IMR-90 (cell line): ENCODE data around the gene LRP1B. TPM values are rescaled to one million over a fixed set of nuclear protein-coding genes. Genes with fewer than 3 reads are reported as not detected.

ENCODE experiments used
- ATAC-seq: fragments of 200-7000 bp; cut with Tn5 transposase; 2 replicates; pipeline ENCODE4 v1.9.1; 2020; ENCODE audit warnings: low read depth, mild to moderate bottlenecking, moderate library complexity
- BruUV-seq: library from RNA; stranded (reverse); fragments of 400-500 nt; replicated peaks from 2 replicates; lab custom pipeline; 2021; lab: Mats Ljungman, UMichigan
- CTCF ChIA-PET: fragments of 300-600 bp; formaldehyde crosslinking; extraction: SDS; loops from one replicate; lab custom pipeline; 2021; ENCODE audit warnings: antibody characterized with exemption; lab: Yijun Ruan, JAX
- POLR2A ChIA-PET: fragments of 300-600 bp; sonication (Branson Sonifier 250); formaldehyde crosslinking; loops from one replicate; lab custom pipeline; 2022; ENCODE audit warnings: antibody characterized with exemption; ENCODE audit not compliant: unreplicated experiment; lab: Charles Lee
- DNase-seq: peaks from one replicate; pipeline ENCODE4 v3.0.0; 2013
- H2AFZ ChIP-seq: replicated peaks from 2 replicates; pipeline ENCODE3; 2013; ENCODE audit warnings: low read length, mild to moderate bottlenecking; ENCODE audit not compliant: poor library complexity
- H2AK5ac ChIP-seq: 2 replicates; pipeline ENCODE4 v1.6.1; 2013; ENCODE audit warnings: low read depth, low read length, inconsistent platforms
- H2AK9ac ChIP-seq: replicated peaks from 2 replicates; pipeline ENCODE3; 2013; ENCODE audit warnings: mild to moderate bottlenecking, low read depth, low read length, moderate library complexity; ENCODE audit not compliant: poor library complexity
- H2BK120ac ChIP-seq: 2 replicates; pipeline ENCODE4 v1.6.1; 2013; ENCODE audit warnings: low read depth, low read length, inconsistent platforms
- H2BK15ac ChIP-seq: 3 replicates; pipeline ENCODE4 v1.6.1; 2013; ENCODE audit warnings: low read depth, low read length, inconsistent platforms
- H2BK20ac ChIP-seq: 2 replicates; pipeline ENCODE4 v1.6.1; 2013; ENCODE audit warnings: low read depth, mild to moderate bottlenecking, inconsistent platforms, low read length, moderate library complexity
- H2BK5ac ChIP-seq: 2 replicates; pipeline ENCODE4 v1.6.1; 2013; ENCODE audit warnings: mild to moderate bottlenecking, low read depth, low read length, inconsistent platforms; ENCODE audit not compliant: poor library complexity, severe bottlenecking
- H3K14ac ChIP-seq: replicated peaks from 2 replicates; pipeline ENCODE4 v1.6.1; 2013; ENCODE audit warnings: low read depth, low read length, inconsistent platforms
- H3K18ac ChIP-seq: 2 replicates; pipeline ENCODE4 v1.6.1; 2013; ENCODE audit warnings: low read depth, low read length, control low read depth
- H3K23ac ChIP-seq: 2 replicates; pipeline ENCODE4 v1.6.1; 2013; ENCODE audit warnings: low read depth, low read length, inconsistent platforms
- H3K27ac ChIP-seq: 2 replicates; pipeline ENCODE4 v1.5.1; 2013; ENCODE audit warnings: mild to moderate bottlenecking, control low read depth, low read length; ENCODE audit not compliant: insufficient read depth
- H3K27me3 ChIP-seq: 2 replicates; pipeline ENCODE4 v1.6.1; 2013; ENCODE audit warnings: low read length; ENCODE audit not compliant: control insufficient read depth, insufficient read depth
- H3K36me3 ChIP-seq: 2 replicates; pipeline ENCODE4 v1.6.1; 2013; ENCODE audit warnings: low read length, mixed read lengths; ENCODE audit not compliant: control insufficient read depth, insufficient read depth
- H3K4ac ChIP-seq: 2 replicates; pipeline ENCODE4 v1.6.1; 2013; ENCODE audit warnings: low read depth, low read length, inconsistent platforms
- H3K4me1 ChIP-seq: 2 replicates; pipeline ENCODE4 v1.6.1; 2013; ENCODE audit warnings: low read length, mixed read lengths; ENCODE audit not compliant: control insufficient read depth, insufficient read depth
- H3K4me2 ChIP-seq: 2 replicates; pipeline ENCODE4 v1.6.1; 2013; ENCODE audit warnings: low read depth, mild to moderate bottlenecking, control low read depth, low read length, moderate library complexity
- H3K4me3 ChIP-seq: 2 replicates; pipeline ENCODE4 v1.5.1; 2013; ENCODE audit warnings: low read depth, mild to moderate bottlenecking, control low read depth, low read length, moderate library complexity; ENCODE audit not compliant: insufficient read depth
- H3K56ac ChIP-seq: 2 replicates; pipeline ENCODE4 v1.6.1; 2013; ENCODE audit warnings: low read length, inconsistent platforms; ENCODE audit not compliant: insufficient read depth; ENCODE audit errors: extremely low read depth
- H3K79me1 ChIP-seq, 2 experiments: 2 replicates each; pipeline ENCODE4 v1.6.1; 2013; ENCODE audit warnings: low read length in 2 of 2, inconsistent platforms in 1 of 2, low read depth in 1 of 2
- H3K9ac ChIP-seq: 2 replicates; pipeline ENCODE4 v1.6.1; 2013; ENCODE audit warnings: low read depth, low read length, control low read depth
- H3K9me1 ChIP-seq: 2 replicates; pipeline ENCODE4 v1.6.1; 2013; ENCODE audit warnings: low read length, inconsistent platforms; ENCODE audit not compliant: insufficient read depth
- H3K9me3 ChIP-seq: 2 replicates; pipeline ENCODE4 v1.6.1; 2013; ENCODE audit warnings: low read length; ENCODE audit not compliant: control insufficient read depth, insufficient read depth
- H4K20me1 ChIP-seq: 2 replicates; pipeline ENCODE4 v1.6.1; 2013; ENCODE audit warnings: low read length, inconsistent platforms; ENCODE audit not compliant: insufficient read depth
- H4K5ac ChIP-seq: 2 replicates; pipeline ENCODE4 v1.6.1; 2013; ENCODE audit warnings: mild to moderate bottlenecking, low read depth, low read length, control low read depth
- H4K8ac ChIP-seq, 2 experiments: 2 replicates each; pipeline ENCODE4 v1.6.1; 2013; ENCODE audit warnings: low read depth in 2 of 2, low read length in 2 of 2, control low read depth in 1 of 2, inconsistent platforms in 1 of 2
- H4K91ac ChIP-seq: 2 replicates; pipeline ENCODE4 v1.6.1; 2013; ENCODE audit warnings: low read depth, low read length, inconsistent platforms; ENCODE audit not compliant: insufficient read depth
- BHLHE40 ChIP-seq: fragments of 150-350 bp; IDR thresholded peaks from 2 replicates; pipeline ENCODE4 v1.6.1; 2016; ENCODE audit warnings: mild to moderate bottlenecking, low read depth, low read length
- CEBPB ChIP-seq: IDR thresholded peaks from 2 replicates; pipeline ENCODE4 v1.6.1; 2012; ENCODE audit warnings: low read depth, low read length, improper control_type of control experiment
- CHD1 ChIP-seq: IDR thresholded peaks from 2 replicates; pipeline ENCODE4 v1.6.1; 2012; ENCODE audit warnings: low read depth, low read length, improper control_type of control experiment
- FOS ChIP-seq: fragments of 150-350 bp; IDR thresholded peaks from 2 replicates; pipeline ENCODE4 v1.6.1; 2016; ENCODE audit warnings: low read depth, low read length
- MAFK ChIP-seq: IDR thresholded peaks from 2 replicates; pipeline ENCODE4 v1.6.1; 2012; ENCODE audit warnings: low read depth, low read length, improper control_type of control experiment
- MAZ ChIP-seq: IDR thresholded peaks from 2 replicates; pipeline ENCODE4 v1.6.1; 2012; ENCODE audit warnings: low read depth, mild to moderate bottlenecking, low read length, improper control_type of control experiment, moderate library complexity, borderline replicate concordance
- MXI1 ChIP-seq: IDR thresholded peaks from 2 replicates; pipeline ENCODE4 v1.6.1; 2012; ENCODE audit warnings: low read depth, mild to moderate bottlenecking, low read length, moderate library complexity, borderline replicate concordance
- NFE2L2 ChIP-seq: fragments of 150-350 bp; IDR thresholded peaks from 2 replicates; pipeline ENCODE4 v1.6.1; 2016; ENCODE audit warnings: low read depth, mild to moderate bottlenecking, low read length
- POLR2A ChIP-seq: IDR thresholded peaks from 2 replicates; pipeline ENCODE4 v1.6.1; 2012; ENCODE audit warnings: mild to moderate bottlenecking, low read depth, low read length
- RAD21 ChIP-seq: IDR thresholded peaks from 2 replicates; pipeline ENCODE4 v1.6.1; 2012; ENCODE audit warnings: low read length, improper control_type of control experiment
- RCOR1 ChIP-seq: IDR thresholded peaks from 2 replicates; pipeline ENCODE4 v1.6.1; 2012; ENCODE audit warnings: mild to moderate bottlenecking, low read length, improper control_type of control experiment; ENCODE audit not compliant: insufficient replicate concordance
- RFX5 ChIP-seq: IDR thresholded peaks from 2 replicates; pipeline ENCODE4 v1.8.0; 2012; ENCODE audit warnings: low read depth, mild to moderate bottlenecking, low read length, moderate library complexity
- SMC3 ChIP-seq: fragments of 150-350 bp; IDR thresholded peaks from 2 replicates; pipeline ENCODE4 v1.6.1; 2016; ENCODE audit warnings: low read depth, mild to moderate bottlenecking, antibody characterized with exemption, low read length, moderate library complexity
- WGBS, 2 experiments: methylation state at CpG; one replicate each; pipeline versions ENCODE4 v1.1.5 to v1.1.7; 2013; ENCODE audit warnings: missing lambda C conversion rate in 2 of 2; ENCODE audit not compliant: insufficient read length in 1 of 2; ENCODE audit errors: extremely low coverage in 2 of 2; 5-methylcytosine and 5-hydroxymethylcytosine counted together
- dilution Hi-C: fragments of 300-500 bp; cut with HindIII; formaldehyde crosslinking; loops from one replicate; pipeline ENCODE4 v1.14.3; 2018; ENCODE audit warnings: low sequenced_read_pairs; ENCODE audit not compliant: unreplicated experiment
- in situ Hi-C: fragments of 300-500 bp; cut with MboI; formaldehyde crosslinking; loops from 3 replicates; pipeline ENCODE4 v1.14.3; 2019; ENCODE audit warnings: low sequenced_read_pairs, inconsistent platforms, mixed read lengths
- intact Hi-C: fragments of 100-400 bp; cut with micrococcal nuclease; formaldehyde crosslinking; loops from 2 replicates; pipeline ENCODE4 v1.10.0; 2022
- polyA plus RNA-seq, 3 experiments: library from polyadenylated mRNA; depleted of rRNA; stranded (reverse); fragments of >200 nt; gene quantifications; 2 replicates each; pipeline ENCODE4 v1.2.3, GENCODE V29; 2012; ENCODE audit warnings: low replicate concordance in 1 of 3
- total RNA-seq: library from RNA; depleted of rRNA; stranded (reverse); fragments of >200 nt; gene quantifications from 2 replicates; pipeline ENCODE4 v1.2.3, GENCODE V29; 2012
- TF ChIP-seq, protein P1 (sequence below): fragments of 150-350 bp; IDR thresholded peaks from 2 replicates; pipeline ENCODE4 v1.6.1; 2017; ENCODE audit warnings: mild to moderate bottlenecking, antibody characterized with exemption, low read length, low read depth
- TF ChIP-seq, protein P2 (sequence below): conservative IDR thresholded peaks from 2 replicates; pipeline ENCODE4 v1.5.1; 2012; ENCODE audit warnings: mild to moderate bottlenecking, low read depth, low read length, improper control_type of control experiment
- TF ChIP-seq, protein P3 (sequence below): fragments of 150-350 bp; IDR thresholded peaks from 2 replicates; pipeline ENCODE4 v1.6.1; 2016; ENCODE audit warnings: low read depth, mild to moderate bottlenecking, low read length, moderate library complexity, borderline replicate concordance

The LRP1B gene
- total and polyA plus RNA-seq, 2 of the 4 experiments (the other 2 are of a cell fraction) = under 0.01 to 0.02 TPM

DNA sequence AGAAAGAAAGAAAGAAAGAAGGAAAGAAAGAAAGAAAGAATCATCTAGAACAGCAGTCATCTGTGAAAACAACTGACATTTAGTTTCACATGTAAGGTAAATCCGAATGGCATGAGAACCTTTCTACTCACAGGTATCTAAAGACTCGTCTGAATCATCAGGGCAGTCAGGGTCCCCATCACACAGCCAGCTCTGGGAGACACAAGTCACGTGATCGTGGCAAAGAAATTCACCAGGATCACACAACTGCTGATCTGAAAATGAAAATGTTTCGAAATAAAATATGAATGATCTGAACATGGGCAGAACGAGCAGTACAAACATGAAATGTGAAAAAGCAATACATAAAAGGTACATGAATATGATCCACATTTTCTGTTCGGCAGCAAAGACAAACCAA lies 320.7 kb downstream of the LRP1B start:
- Histone ChIP-seq H4K5ac (no peak overlapping the region), H3K23ac (no peak overlapping the region), H3K4me3 (no peak overlapping the region), H3K9ac (no peak overlapping the region), H3K9me1 (no peaks in the 10 kb centered on the region), H4K20me1 (no peaks in the 10 kb centered on the region), H2AK9ac (no peak overlapping the region), H3K79me1 (no peaks in the 10 kb centered on the region), H3K4me1 (no peaks in the 10 kb centered on the region), H3K27me3 (no peaks in the 10 kb centered on the region), H3K4me2 (no peak overlapping the region), H4K8ac (no peak overlapping the region), H2AK5ac (no peak overlapping the region), H3K27ac (no peak overlapping the region), H3K36me3 (no peaks in the 10 kb centered on the region), H3K56ac (no peak overlapping the region), H2BK5ac (no peak overlapping the region), H3K4ac (no peak overlapping the region), H2BK15ac (no peak overlapping the region), H2BK120ac (no peak overlapping the region), H3K9me3 (peaks cover 5% of the 10 kb centered on the region; the same call in 1 of the 2 replicates), H3K14ac (no peak overlapping the region), H3K18ac (no peak overlapping the region), H4K91ac (no peak overlapping the region), H2BK20ac (no peak overlapping the region), H2AFZ (no peak overlapping the region)
- intact Hi-C loops = no loop called here
- dilution Hi-C loops = no loop called here
- in situ Hi-C loops = no loop called here
- ChIA-PET CTCF (no interaction called here), POLR2A (no interaction called here)
- no peak for TF ChIP-seq CHD1
- TF ChIP-seq RCOR1 = no peak
- TF ChIP-seq, protein P1, sequence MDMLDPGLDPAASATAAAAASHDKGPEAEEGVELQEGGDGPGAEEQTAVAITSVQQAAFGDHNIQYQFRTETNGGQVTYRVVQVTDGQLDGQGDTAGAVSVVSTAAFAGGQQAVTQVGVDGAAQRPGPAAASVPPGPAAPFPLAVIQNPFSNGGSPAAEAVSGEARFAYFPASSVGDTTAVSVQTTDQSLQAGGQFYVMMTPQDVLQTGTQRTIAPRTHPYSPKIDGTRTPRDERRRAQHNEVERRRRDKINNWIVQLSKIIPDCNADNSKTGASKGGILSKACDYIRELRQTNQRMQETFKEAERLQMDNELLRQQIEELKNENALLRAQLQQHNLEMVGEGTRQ = no peak
- no peak for TF ChIP-seq RFX5
- no peak for TF ChIP-seq MAZ
- TF ChIP-seq SMC3 = no peak
- TF ChIP-seq MAFK = no peak
- TF ChIP-seq, protein P2, sequence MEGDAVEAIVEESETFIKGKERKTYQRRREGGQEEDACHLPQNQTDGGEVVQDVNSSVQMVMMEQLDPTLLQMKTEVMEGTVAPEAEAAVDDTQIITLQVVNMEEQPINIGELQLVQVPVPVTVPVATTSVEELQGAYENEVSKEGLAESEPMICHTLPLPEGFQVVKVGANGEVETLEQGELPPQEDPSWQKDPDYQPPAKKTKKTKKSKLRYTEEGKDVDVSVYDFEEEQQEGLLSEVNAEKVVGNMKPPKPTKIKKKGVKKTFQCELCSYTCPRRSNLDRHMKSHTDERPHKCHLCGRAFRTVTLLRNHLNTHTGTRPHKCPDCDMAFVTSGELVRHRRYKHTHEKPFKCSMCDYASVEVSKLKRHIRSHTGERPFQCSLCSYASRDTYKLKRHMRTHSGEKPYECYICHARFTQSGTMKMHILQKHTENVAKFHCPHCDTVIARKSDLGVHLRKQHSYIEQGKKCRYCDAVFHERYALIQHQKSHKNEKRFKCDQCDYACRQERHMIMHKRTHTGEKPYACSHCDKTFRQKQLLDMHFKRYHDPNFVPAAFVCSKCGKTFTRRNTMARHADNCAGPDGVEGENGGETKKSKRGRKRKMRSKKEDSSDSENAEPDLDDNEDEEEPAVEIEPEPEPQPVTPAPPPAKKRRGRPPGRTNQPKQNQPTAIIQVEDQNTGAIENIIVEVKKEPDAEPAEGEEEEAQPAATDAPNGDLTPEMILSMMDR = no peak
- TF ChIP-seq RAD21 = no peak
- TF ChIP-seq MXI1 = no peak
- TF ChIP-seq, protein P3, sequence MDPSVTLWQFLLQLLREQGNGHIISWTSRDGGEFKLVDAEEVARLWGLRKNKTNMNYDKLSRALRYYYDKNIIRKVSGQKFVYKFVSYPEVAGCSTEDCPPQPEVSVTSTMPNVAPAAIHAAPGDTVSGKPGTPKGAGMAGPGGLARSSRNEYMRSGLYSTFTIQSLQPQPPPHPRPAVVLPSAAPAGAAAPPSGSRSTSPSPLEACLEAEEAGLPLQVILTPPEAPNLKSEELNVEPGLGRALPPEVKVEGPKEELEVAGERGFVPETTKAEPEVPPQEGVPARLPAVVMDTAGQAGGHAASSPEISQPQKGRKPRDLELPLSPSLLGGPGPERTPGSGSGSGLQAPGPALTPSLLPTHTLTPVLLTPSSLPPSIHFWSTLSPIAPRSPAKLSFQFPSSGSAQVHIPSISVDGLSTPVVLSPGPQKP = no peak
- TF ChIP-seq FOS = no peak
- no peak for TF ChIP-seq NFE2L2
- TF ChIP-seq CEBPB = no peak
- no peak for TF ChIP-seq POLR2A
- TF ChIP-seq BHLHE40 = no peak
- ATAC-seq (no peak), DNase-seq (no peak)
- BruUV-seq = no TSS peak
- no CpG with 5 or more reads among the region's 7 CpGs for WGBS, 2 experiments
